Measurements from ENCODE around the gene ANKRD26.

The ANKRD26 gene

GRCh38 chr10:27020243-27020642 lies 80.1 kb downstream of the ANKRD26 start:
- DNase-seq (ENCODE audit: low read depth) = no peak
- no peak for TF ChIP-seq CTCF (conservative IDR thresholded peaks at IDR 0.05; ENCODE audit: low read depth, low read length)
- no peak overlapping the region for H3K4me3 ChIP-seq (ENCODE audit: low read length)

GRCh38 chr10:27019827-27020226 lies 80.5 kb downstream of the ANKRD26 start:
- no peak overlapping the region for H3K4me3 ChIP-seq (ENCODE audit: low read length)
- DNase-seq (ENCODE audit: low read depth) = peak; percentile 7
- no peak for TF ChIP-seq CTCF (conservative IDR thresholded peaks at IDR 0.05; ENCODE audit: low read depth, low read length)

- no peak for DNase-seq (ENCODE audit: low read depth)
- TF ChIP-seq CTCF (conservative IDR thresholded peaks at IDR 0.05; ENCODE audit: low read depth, low read length) = no peak
- H3K4me3 ChIP-seq (ENCODE audit: low read length) = no peak overlapping the region
These were observed 102.7 kb downstream of the ANKRD26 start for GRCh38 chr10:26997610-26998009.

- H3K4me3 ChIP-seq (ENCODE audit: low read length) = no peak overlapping the region
- TF ChIP-seq CTCF (conservative IDR thresholded peaks at IDR 0.05; ENCODE audit: low read depth, low read length) = no peak
- DNase-seq (ENCODE audit: low read depth) = no peak
These were observed 105.6 kb downstream of the ANKRD26 start for GRCh38 chr10:26994743-26995142.

- TF ChIP-seq CTCF (conservative IDR thresholded peaks at IDR 0.05; ENCODE audit: low read depth, low read length) = no peak
- H3K4me3 ChIP-seq (ENCODE audit: low read length) = no peak overlapping the region
- no peak for DNase-seq (ENCODE audit: low read depth)
These were observed 112.4 kb downstream of the ANKRD26 start for GRCh38 chr10:26987851-26988250.

GRCh38 chr10:26983156-26983555 lies 117.1 kb downstream of the ANKRD26 start:
- TF ChIP-seq CTCF (conservative IDR thresholded peaks at IDR 0.05; ENCODE audit: low read depth, low read length) = no peak
- H3K4me3 ChIP-seq (ENCODE audit: low read length) = no peak overlapping the region
- DNase-seq (ENCODE audit: low read depth) = no peak

GRCh38 chr10:26982058-26982457 lies 118.2 kb downstream of the ANKRD26 start:
- H3K4me3 ChIP-seq (ENCODE audit: low read length) = no peak overlapping the region
- DNase-seq (ENCODE audit: low read depth) = no peak
- no peak for TF ChIP-seq CTCF (conservative IDR thresholded peaks at IDR 0.05; ENCODE audit: low read depth, low read length)

Measured in retinal pigment epithelial cell (primary cell).